GM21723 (cell line): Measurements from ENCODE around the gene SUB1.

Experiments
- ATAC-seq: cut with Tn5 transposase; IDR thresholded peaks from one replicate; pipeline ENCODE4 v1.9.1; 2021; ENCODE audit warnings: mild to moderate bottlenecking, moderate library complexity; ENCODE audit not compliant: unreplicated experiment

The SUB1 gene

DNA sequence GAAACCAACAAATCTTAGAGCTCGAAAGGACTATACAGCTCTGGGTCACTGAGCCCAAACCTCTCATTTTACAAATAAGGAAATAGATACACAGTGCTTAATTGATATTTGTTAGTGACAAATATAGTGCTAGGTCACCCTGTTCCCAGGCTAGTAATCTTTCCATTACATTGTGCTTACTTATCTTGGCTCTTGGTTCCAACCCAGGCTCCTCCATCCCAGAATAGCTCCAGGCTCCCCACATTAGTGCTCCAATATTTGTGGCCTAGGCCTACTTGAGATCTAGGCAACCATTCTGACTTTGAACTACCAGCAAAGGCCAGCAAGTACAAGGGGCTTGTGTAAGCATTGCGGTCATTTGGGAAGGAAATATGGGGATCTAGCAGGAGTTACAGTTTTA is 21.7 kb upstream of the SUB1 start:
- ATAC-seq: no peak

DNA sequence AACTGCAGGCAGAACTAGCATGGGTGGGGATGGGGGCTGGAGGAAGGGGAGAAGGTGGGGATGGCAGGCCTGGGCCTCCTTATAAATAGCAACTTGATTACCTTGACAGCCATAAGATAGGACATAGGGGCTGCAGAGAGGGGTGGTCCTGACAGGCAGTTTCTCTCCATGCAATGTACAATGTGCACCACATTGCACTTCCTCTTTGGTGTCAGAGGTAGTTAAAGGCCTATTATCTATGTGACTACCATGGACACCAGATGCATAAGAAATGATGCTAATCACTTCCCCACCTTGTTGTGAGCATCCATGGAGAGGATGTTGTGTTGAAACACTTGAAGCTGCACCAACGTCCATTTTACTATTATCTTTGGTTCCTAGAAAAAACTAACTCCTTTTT is 20.2 kb upstream of the SUB1 start:
- ATAC-seq: peak; percentile 49

DNA sequence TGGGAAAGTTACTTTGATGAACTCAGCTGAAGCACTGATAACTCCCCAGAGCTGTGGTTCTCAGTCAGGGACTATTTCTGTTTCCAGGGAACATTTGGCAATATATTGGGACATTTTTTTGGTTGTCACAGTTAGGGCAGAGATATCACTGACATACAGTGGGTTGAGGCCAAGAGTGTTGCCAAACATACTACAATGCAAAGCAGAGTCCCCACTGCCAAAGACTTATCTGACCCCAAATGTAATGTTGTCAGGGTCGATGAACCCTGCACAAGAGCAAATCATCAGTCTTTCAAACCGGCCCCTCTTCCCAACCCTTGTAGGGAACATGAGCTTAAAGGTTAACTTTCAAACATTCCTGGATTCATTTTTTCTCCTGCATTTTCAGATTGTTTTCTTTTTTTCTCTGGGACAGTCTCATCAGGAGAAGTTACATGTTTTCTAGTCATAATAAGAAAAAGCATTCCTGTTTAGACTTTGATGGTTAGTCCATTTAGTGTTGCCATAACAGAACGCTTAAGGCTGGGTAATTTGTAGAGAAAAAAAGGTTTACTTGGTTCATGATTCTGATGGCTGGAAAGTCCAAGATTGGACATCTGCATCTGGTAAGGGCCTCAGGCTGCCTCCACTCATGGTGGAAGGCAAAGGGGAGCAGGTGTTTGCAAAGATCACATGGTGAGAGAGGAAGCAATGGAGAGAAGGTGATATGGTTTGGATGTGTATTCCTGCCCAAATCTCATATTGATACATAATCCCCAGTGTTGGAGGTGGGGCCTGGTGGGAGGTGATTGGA is 18.8 kb upstream of the SUB1 start:
- ATAC-seq: no peak

DNA sequence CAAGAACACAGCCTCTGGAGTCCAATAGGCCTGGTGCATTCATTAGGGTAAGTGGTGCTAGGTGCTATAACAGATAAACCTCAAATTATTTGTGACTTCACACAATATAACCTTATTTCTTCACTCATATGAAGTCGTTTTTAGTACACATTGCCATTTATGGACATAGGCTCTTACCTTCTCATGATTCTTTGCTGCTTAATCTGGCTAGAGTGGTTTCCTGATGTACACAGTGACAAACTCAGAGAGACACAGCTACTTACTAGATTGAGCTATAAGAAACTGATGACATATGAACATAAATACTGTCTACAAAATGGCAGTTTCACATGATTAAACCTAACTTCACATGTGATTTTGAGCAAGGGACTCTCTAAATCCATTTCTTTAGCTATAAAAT is 14.2 kb upstream of the SUB1 start:
- ATAC-seq: no peak

DNA sequence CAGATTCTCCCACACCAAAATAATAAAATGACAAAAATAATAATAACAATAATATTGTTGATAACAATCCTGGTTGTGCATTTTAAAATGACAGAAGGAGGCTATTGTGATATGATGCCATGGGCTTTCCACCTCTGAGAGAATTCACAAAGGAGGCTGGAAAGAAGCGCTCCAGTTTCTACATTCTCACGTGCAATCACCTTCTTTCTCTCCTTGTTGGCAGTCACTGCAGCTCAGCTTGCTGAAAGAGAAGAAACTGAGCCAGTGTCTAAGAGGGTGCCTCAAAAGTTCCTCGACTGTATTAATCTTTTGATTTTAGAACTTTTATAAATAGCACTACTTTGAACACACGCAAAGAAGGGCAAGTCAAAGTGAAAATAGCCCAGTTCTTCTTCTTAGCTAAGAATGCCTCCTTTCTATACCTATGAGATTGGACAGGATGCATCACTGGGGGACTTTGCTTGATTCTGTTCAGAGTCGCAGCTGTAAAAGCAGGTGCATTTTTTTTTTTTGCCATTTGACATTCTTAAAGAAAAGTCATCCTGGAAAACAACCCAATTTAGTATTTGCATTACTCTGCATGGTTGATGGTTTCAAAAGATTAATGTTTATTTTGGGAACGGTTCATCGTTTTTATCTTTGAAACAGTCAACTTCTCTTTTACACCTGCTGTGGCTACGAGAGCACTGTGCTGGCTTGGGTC is 12.4 kb upstream of the SUB1 start:
- ATAC-seq: peak; percentile 94

DNA sequence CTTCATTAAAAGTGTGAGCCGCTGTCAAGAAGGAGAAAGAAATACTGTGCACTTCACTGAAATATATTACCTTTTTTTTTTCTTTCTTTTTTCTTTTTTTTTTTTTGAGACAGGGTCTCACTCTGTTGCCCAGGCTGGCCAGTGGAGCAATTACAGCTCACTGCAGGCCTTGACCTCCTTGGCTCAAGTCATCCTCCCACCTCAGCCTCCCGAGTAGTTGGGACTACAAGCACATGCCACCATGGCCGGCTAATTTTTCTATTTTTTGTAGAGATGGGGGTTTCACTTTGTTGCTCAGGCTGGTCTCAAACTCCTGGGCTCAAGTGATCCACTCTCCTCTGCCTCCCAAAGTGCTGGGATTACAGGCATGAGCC is 11.9 kb upstream of the SUB1 start:
- ATAC-seq: peak; percentile 20

DNA sequence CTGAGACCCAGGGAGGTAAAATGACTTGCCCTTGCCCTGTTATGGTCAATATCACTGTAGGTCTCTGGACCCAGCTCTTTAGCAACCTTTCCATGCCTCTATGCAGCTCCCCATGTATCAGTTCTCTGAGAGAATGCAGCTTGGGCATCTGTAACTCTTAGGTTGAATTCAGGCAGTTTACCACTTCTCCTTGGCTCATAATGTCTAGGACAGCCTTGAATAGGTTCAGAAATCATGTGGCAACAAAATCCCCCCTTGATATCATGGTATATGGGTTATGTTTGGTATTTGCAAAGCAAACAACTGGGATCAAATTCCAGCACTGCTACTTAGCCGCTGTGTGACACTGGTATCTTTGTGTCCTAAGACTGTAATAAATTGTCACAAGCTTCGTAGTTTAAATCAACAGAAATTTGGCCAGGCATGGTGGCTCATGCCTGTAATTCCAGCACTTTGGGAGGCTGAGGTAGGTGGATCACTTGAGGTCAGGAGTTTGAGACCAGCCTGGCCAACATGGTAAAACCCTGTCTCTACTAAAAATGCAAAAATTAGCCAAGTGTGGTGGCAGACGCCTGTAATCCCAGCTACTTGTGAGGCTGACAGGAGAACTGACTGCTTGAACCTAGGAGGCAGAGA is 10.7 kb upstream of the SUB1 start:
- no peak for ATAC-seq

DNA sequence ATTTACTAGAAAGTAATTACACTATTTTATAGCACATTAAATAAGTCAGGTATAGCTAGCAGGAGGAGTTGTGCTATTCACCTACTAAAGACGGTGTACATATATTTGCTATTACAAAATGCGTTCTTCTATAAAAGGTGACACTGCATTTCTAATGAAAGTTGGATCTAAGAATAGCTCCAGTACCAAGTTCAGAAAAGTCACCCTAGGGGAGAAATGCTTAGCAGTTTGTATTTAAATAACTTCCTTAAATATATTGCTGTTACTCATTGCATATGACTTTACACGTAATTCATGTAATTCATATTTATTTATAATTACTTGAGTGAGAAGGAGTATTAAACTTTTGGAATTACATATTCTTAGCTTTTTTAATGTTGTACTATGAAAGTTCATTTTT is 7.0 kb upstream of the SUB1 start:
- ATAC-seq: no peak

DNA sequence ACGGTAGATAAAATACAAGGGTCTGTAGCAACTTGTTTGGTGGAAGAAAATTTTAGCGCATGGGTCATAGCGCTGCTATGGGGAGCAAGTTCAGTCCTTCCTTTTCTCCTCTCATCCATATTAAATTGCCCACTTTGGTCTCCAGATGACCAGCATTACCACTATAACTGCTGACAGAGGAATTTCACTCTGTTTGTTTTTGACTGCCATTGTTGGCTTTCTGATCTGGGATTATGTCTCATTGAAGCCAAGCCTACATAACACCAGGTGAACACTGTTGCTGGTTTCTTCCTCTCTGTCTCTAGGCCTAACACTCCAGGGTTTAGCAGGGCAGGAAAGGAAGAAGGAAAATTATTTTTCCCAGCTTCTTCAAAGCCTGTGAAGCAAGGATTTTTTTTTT is 6.6 kb upstream of the SUB1 start:
- ATAC-seq: no peak

DNA sequence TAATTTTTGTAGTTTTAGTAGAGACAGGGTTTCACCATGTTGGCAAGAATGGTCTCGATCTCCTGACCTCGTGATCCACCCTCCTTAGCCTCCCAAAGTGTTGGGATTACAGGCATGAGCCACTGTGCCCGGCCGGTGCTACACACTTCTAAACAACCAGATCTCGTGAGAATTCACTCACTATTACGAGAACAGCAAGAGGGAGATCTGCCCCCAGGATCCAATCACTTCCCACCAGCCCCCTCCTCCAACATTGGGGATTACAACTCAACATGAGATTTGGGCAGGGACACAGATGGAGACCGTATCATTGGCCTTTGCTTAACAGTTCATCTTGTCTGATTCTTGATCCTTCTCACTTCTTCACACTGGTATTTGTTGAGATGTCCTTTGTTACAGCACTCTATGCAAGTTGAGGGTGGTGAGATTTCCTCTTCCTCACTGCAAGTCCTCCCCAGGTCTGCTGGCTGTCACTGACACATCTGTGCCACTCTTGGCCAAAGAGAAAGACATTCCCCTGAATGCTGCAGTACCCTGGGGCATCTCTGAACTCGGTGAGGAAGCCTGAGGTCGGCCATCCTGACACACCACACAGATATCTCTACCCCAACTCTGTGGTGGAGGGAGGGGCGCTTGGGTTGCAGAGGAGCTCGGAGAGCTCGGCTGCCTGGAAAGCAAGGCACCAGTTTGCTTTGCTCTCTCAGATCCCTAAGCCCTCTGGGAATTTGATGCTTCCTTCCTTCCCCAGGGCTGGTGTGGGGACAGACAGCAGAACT is 4.2 kb upstream of the SUB1 start:
- no peak for ATAC-seq

DNA sequence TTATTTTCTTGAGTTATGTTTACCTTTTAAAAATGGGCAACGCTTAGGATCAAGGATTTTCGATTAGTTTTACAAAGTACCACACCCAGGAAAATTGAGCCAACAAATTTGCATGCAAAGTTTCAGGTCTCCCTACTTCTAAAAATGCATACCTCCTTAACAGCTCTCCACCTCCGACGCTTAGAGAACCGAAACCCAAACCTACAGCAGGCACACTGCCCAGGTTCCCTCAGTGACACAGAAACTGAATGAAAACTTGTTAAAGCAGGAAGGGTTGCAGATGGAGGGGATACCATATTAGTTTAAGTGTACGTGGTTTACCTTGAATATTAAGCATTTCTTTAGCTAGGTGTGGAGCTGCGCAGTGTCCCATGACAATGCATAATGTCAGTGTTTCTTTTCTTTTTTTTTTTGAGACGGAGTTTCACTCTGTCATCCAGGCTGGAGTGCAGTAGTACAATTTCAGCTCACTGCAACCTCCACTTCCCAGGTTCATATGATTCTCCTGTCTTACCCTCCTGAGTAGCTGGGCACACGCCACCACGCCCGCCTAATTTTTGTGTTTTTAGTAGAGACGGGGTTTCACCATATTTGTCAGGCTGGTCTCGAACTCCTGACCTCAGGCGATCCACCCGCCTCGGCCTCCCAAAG is 1.6 kb upstream of the SUB1 start:
- peak; percentile 75 for ATAC-seq

DNA sequence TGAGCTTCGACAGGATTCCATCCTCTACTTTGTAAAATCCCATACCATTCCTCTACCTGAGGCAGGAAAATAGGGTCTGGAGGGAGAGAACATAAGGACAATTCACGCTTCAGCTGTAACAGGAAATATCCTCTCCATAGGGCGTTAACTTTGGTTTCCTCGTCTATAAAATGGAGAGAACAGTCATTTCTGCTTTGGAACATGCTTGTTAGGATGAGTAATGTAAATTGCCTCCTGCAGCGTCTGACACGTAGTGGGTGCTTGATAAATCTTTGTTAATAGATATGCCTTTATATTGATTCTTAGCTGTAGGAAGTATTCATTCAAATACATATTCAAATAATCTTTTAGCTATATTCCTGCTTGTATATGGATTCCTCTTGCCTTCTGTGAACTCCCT is 711 bp upstream of the SUB1 start:
- no peak for ATAC-seq

DNA sequence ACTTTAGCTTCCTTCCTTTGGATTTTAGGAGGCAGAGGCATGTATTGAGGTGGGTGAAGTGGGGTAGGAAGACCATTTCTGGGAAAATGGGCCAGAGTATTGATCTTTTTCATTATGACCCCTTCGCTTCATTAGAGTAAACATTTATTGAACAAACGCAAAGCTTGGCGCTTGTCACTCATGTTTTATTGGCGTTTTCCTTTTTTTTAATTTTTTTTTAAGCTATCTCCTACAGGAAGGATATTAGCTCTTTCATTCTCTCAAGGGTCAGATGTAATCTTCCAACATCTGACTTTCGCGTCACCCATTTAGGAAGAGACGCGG is 273 bp upstream of the SUB1 start:
- no peak for ATAC-seq

DNA sequence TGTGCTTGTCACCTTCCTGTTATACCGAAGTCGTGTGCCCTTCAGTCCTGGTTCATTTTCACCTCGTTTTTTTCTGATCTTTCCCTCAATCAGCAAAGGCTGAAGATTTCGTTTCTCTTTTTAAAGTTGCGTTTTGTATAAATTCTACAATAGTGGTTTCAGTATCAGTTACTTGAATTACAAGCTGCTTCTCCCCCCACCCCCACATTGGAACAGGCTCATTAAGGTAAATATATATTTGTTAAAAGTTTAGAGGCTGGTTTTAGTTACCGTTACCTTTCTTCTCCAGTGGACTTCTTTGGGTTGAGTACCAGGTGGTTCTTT is 881 bp downstream of the SUB1 start:
- ATAC-seq: no peak

DNA sequence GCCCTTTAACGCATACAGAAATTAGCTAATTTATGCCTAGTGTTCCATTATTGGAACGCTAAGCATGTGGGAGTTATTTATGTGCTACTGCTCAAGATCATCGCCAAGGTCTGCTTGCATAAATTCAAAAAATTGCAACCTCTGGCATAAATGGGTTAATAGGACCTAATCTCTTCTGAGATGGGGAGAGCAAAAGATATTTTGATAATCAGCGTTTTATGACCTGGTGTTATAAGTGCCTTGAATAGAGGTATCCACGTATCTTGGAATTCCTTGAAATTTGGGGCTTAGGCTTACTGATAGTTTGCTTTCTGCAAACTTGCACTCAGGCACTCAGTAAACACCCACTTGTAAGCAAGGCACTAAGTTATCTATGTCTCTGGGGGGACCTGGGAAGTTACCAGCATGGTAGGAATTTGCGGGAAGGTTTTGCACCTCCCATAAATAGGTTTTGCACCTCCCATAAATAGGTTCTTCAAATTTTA is 1.8 kb downstream of the SUB1 start:
- ATAC-seq: no peak

DNA sequence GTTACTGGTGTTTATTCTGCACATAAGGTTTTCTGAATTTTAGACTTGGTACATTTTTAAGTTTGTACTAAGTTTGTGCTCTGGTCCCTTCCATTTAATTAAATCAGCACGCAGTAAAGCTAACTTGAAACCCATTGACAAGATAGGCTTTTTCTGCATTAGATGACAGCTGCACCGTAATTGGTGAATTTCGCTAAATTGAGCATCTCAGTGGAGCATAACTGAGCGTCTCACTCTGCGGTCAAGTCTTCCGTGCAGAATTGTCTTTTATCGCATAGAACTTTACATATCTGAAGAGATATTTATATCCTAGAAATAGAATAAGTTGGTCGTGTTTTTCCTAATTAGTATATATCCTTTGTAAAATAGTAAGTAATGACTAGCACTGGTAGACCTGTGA is 4.1 kb downstream of the SUB1 start:
- ATAC-seq: no peak

DNA sequence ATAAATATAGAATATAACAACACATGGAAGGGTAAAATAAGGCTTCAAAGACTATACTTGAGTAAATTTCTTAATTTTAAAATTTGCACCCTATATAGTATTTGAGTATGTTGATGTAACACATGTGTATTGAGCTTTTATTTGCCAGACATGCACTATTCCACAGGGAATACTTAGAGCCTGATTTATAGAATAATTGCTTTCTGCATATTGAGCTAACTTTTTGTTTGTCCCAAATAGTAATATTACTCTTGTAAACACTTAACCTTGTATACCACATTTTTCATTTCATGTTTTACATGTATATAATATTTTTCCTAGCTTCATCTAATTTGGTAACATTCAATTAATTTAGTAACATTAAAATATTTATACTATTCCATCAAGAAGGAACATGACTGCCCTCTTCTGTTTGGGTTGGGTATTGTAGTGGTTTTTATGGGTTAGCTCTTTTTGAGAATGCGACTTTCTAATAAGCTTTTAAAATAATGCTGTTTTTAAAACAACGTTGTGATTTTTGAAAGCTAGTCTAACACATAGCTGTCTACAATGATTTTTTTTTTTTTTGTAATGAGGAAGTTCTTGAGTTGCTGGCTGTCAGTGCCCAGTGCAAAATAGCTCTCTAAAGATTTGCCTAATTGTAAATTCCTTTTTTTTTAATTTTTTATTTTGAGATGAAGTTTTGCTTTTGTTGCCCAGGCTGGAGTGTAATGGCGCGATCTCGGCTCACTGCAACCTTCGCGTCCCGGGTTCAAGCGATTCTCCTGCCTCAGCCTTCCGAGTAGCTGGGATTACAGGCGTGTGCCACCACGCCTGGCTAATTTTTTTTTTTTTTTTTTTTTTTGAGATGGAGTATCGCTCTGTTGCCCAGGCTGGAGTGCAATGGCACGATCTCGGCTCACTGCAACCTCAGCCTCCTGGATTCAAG is 4.8 kb downstream of the SUB1 start:
- ATAC-seq: no peak

DNA sequence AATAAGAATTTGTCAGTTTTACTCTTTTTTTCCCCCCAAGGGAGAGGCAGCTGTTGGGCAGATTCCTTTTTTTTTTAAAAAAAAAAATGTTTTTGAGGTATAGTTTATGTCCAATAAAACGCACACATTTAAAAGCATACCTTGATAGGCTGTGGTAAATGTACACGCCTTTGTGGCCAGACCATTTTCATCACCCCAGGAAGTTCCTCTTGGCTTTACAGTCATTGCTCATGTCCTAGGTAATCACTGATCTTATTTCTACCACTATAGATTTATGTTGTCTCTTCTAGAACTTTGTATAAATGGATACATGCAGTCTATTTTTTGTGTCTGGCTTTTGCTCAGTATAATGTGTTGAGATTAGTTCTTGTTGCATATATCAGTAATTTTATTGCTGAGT is 9.8 kb downstream of the SUB1 start:
- ATAC-seq: no peak

DNA sequence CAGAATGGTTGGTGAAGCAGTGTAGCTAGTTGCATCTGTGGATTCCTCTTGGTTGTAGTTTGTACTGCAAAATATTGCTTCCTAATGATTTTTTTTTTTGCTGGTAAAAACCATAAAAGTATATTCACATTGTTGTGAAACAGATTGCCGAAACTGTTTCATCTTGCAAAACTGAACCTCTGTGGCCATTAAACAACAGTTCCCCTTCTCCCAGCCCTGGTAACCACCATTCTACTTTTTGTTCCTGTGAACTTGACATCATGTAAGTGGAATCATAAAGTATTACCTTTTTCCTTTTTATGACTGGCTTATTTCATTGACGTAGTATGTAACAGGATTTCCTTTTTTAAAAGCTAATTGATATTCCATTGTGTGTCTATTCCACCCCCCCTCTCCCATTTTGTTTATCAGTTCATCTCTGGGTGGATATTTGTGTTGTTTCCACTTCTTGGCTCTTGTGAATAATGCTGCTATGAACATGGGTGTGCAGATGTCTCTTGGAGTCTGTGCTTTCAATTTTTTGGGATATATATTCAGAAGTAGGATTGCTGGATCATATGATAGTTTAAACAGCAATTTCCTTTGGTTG is 11.8 kb downstream of the SUB1 start:
- no peak for ATAC-seq
